B cell (primary cell): ENCODE results near the gene NAXE.

Experiments
- CTCF ChIP-seq: fragments of 200-600 bp; IDR thresholded peaks from one replicate; pipeline ENCODE4 v1.8.0; 2022; ENCODE audit warnings: antibody characterized with exemption, mild to moderate bottlenecking
- EZH2 ChIP-seq: IDR thresholded peaks from 2 replicates; pipeline ENCODE4 v1.6.1; 2012; ENCODE audit warnings: borderline replicate concordance, low read depth, mild to moderate bottlenecking, moderate library complexity, low read length; ENCODE audit not compliant: insufficient read depth, poor library complexity, severe bottlenecking

- TF ChIP-seq CTCF = peak; percentile 33
- no peak for TF ChIP-seq EZH2
These were observed 27.4 kb downstream of the NAXE start, which contains the start of gene HAPLN2 for GRCh38 chr1:156618853-156619581.
